Activated B cell treated with CpG ODN at 0.5 μM for 24 hours (primary cell): ENCODE measurements around the gene EHBP1L1. TPM values are rescaled to one million over a fixed set of nuclear protein-coding genes. Genes with fewer than 3 reads are reported as not detected.

Source experiments
- ATAC-seq: fragments of 200-7000 bp; cut with Tn5 transposase; one replicate; pipeline ENCODE4 v1.10.0; 2021; ENCODE audit warnings: low read depth, mild to moderate bottlenecking, moderate library complexity
- CTCF ChIA-PET: fragments of 350-600 bp; sonication (Branson Sonifier 250); formaldehyde crosslinking; loops from one replicate; lab custom pipeline; 2021; ENCODE audit warnings: antibody characterized with exemption; lab: Charles Lee
- POLR2A ChIA-PET: fragments of 350-600 bp; sonication (Branson Sonifier 250); formaldehyde crosslinking; loops from one replicate; lab custom pipeline; 2021; ENCODE audit warnings: antibody characterized with exemption; lab: Charles Lee
- DNase-seq: peaks from one replicate; pipeline ENCODE4 v3.0.0; 2022
- H3K27ac Mint-ChIP-seq: one replicate; pipeline ENCODE4 v1.8.0; 2020; ENCODE audit warnings: mixed read lengths
- H3K27me3 Mint-ChIP-seq: one replicate; pipeline ENCODE4 v1.8.0; 2021; ENCODE audit warnings: mixed read lengths
- H3K36me3 Mint-ChIP-seq: one replicate; pipeline ENCODE4 v1.8.0; 2021; ENCODE audit warnings: low read depth, mixed read lengths
- H3K4me1 Mint-ChIP-seq: one replicate; pipeline ENCODE4 v1.8.0; 2021; ENCODE audit warnings: mixed read lengths
- H3K4me3 Mint-ChIP-seq: one replicate; pipeline ENCODE4 v1.8.0; 2020; ENCODE audit warnings: mild to moderate bottlenecking, mixed read lengths
- H3K9me3 Mint-ChIP-seq: one replicate; pipeline ENCODE4 v1.8.0; 2020; ENCODE audit warnings: mixed read lengths
- intact Hi-C: fragments of 100-400 bp; cut with micrococcal nuclease; formaldehyde crosslinking; loops from one replicate; pipeline ENCODE4 v1.15.1; 2024
- total RNA-seq: library from RNA; stranded (reverse); gene quantifications from 2 replicates; pipeline ENCODE4 v1.2.3, GENCODE V29; 2022
- TF ChIP-seq, protein P1 (sequence below): fragments of 200-600 bp; IDR thresholded peaks from one replicate; pipeline ENCODE4 v1.8.0; 2022; ENCODE audit warnings: antibody characterized with exemption, mild to moderate bottlenecking

EHBP1L1 gene
- total RNA-seq, 1 donor from 2014 or later = 163 TPM

DNA sequence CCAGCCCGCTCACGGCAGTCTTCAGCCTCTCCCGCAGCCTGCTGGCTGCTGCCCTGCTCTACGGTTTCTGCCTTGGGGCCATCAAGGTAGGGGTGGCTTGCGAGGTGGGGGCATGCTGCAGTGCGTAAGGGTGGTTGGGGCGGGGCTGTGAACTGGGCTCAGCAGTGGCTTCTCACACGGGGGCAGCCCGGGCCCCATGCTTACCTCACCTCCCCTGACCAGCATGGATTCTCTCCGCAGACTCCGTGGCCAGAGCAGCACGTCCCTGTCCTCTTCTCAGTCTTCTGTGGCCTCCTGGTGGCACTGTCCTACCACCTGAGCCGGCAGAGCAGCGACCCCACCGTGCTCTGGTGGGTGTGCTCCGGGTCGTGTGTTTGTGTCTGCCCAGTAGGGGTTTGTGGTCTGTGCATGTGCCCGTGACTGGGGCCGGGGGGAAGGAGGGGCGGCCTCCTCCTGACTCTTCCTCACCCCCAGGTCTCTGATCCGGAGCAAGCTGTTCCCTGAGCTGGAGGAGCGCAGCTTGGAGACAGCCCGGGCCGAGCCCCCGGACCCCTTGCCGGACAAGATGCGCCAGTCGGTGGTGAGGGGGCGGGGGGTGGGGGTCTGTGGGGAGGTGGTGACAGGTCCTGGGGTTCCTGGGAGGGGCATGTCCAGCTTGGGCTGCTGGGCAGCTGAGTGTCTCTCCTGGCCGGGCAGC is 49.2 kb downstream of the EHBP1L1 start:
- intact Hi-C loops = no loop called here
- Mint-ChIP-seq H3K4me3 (no peak overlapping the region), H3K9me3 (no peaks in the 10 kb centered on the region), H3K27me3 (no peaks in the 10 kb centered on the region), H3K27ac (no peak overlapping the region), H3K36me3 (peaks cover 79% of the 10 kb centered on the region), H3K4me1 (peaks cover 8% of the 10 kb centered on the region)
- POLR2A ChIA-PET = interaction anchor here (1.0 to 5.2 kb wide), 9 partner anchors 10 to 234 kb away, joined by 3 to 62 read pairs (median 4); partner anchors contain the start of genes AP5B1, KAT5, PCNX3 and SIPA1
- CTCF ChIA-PET = interaction anchor here (0.9 to 3.9 kb wide), 17 partner anchors 9 to 235 kb away, joined by 3 to 29 read pairs (median 4); partner anchors contain the start of genes AP5B1, KAT5 and SIPA1
- no peak for DNase-seq
- TF ChIP-seq, protein P1, sequence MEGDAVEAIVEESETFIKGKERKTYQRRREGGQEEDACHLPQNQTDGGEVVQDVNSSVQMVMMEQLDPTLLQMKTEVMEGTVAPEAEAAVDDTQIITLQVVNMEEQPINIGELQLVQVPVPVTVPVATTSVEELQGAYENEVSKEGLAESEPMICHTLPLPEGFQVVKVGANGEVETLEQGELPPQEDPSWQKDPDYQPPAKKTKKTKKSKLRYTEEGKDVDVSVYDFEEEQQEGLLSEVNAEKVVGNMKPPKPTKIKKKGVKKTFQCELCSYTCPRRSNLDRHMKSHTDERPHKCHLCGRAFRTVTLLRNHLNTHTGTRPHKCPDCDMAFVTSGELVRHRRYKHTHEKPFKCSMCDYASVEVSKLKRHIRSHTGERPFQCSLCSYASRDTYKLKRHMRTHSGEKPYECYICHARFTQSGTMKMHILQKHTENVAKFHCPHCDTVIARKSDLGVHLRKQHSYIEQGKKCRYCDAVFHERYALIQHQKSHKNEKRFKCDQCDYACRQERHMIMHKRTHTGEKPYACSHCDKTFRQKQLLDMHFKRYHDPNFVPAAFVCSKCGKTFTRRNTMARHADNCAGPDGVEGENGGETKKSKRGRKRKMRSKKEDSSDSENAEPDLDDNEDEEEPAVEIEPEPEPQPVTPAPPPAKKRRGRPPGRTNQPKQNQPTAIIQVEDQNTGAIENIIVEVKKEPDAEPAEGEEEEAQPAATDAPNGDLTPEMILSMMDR = no peak
- ATAC-seq = no peak

DNA sequence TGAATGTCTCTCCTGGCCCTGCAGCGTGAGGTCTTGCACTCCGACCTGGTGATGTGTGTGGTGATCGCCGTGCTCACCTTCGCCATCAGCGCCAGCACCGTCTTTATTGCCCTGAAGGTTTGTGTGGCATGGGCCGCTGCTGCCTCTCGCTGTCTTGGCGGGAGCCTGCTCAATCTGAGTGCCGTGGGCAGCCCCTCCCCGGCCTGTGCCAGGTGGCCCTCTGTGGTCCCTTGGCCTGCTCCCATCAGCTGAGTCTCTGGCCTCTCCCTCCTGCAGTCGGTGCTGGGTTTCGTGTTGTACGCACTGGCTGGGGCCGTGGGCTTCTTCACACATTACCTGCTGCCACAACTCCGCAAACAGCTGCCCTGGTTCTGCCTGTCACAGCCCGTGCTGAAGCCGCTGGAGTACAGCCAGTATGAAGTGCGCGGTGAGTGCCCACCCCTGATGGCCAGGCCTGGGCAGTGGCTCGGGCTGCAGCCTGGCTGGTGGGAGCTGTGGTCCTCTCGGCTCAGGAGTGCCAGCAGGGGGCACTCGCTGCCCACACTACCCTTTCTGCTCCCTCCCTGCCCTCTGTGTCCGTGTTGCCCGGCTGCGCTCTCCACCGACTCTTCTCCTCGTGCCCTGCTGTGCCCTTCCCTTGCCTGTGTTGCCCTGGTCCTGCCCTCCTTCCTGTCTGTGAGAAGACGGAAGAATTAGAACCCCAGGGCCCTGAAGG is 49.9 kb downstream of the EHBP1L1 start:
- ChIA-PET CTCF (interaction anchor here (0.8 to 3.9 kb wide), 18 partner anchors 9 to 234 kb away, joined by 3 to 29 read pairs (median 4); partner anchors contain the start of genes AP5B1, KAT5 and SIPA1), POLR2A (interaction anchor here (0.6 to 5.2 kb wide), 12 partner anchors 11 to 234 kb away, joined by 3 to 62 read pairs (median 4); partner anchors contain the start of genes AP5B1, KAT5, PCNX3 and RELA)
- H3K27ac Mint-ChIP-seq = peak overlapping the region; percentile 52
- no peaks in the 10 kb centered on the region for H3K27me3 Mint-ChIP-seq
- H3K4me3 Mint-ChIP-seq = no peak overlapping the region
- peaks cover 82% of the 10 kb centered on the region for H3K36me3 Mint-ChIP-seq
- peak; percentile 96 for ATAC-seq
- peak; percentile 65 for DNase-seq
- no peaks in the 10 kb centered on the region for H3K9me3 Mint-ChIP-seq
- intact Hi-C loops = loop anchor here (1.0 kb wide), 6 partner anchors 13 to 364 kb away; partner anchors contain the start of gene SIPA1
- TF ChIP-seq, protein P1 = no peak
- H3K4me1 Mint-ChIP-seq = peaks cover 8% of the 10 kb centered on the region

- TF ChIP-seq, protein P1 = no peak
- Mint-ChIP-seq H3K27me3 (no peaks in the 10 kb centered on the region), H3K4me1 (peaks cover 6% of the 10 kb centered on the region), H3K27ac (no peak overlapping the region), H3K4me3 (no peak overlapping the region), H3K9me3 (no peaks in the 10 kb centered on the region), H3K36me3 (peaks cover 76% of the 10 kb centered on the region)
- ATAC-seq (no peak), DNase-seq (no peak)
- ChIA-PET CTCF (interaction anchor here (1.7 to 3.9 kb wide), 5 partner anchors 12 to 143 kb away, joined by 12 to 29 read pairs (median 18); partner anchors contain the start of genes KAT5 and SIPA1), POLR2A (interaction anchor here (0.5 to 5.2 kb wide), 3 partner anchors 12 to 505 kb away, joined by 3 to 62 read pairs (median 18); partner anchors contain the start of genes FAU and SIPA1)
- intact Hi-C loops = no loop called here
These were observed 51.3 kb downstream of the EHBP1L1 start for GRCh38 chr11:65627202-65627601.

GRCh38 chr11:65629579-65629978 is 53.7 kb downstream of the EHBP1L1 start:
- ChIA-PET POLR2A (interaction anchor here (0.6 to 0.7 kb wide), 2 partner anchors 9 to 28 kb away, joined by 3 to 10 read pairs; no protein-coding TSS in a partner anchor), CTCF (no interaction called here)
- TF ChIP-seq, protein P1 = no peak
- Mint-ChIP-seq H3K27ac (no peak overlapping the region), H3K4me1 (peaks cover 9% of the 10 kb centered on the region), H3K9me3 (no peaks in the 10 kb centered on the region), H3K4me3 (no peak overlapping the region), H3K36me3 (peaks cover 70% of the 10 kb centered on the region), H3K27me3 (no peaks in the 10 kb centered on the region)
- intact Hi-C loops = no loop called here
- no peak for DNase-seq
- ATAC-seq = no peak
